Endometrial microvascular endothelial cells (primary cell): ENCODE measurements around the gene NDUFS4. TPM values are rescaled to one million over a fixed set of nuclear protein-coding genes. Genes with fewer than 3 reads are reported as not detected.
"Not testable (repeated sequence)": the region's sequence is repeated elsewhere in the genome, so short reads cannot be mapped to it uniquely, and the experiment has no call there.

ENCODE experiments used
- in situ Hi-C: cut with HindIII; loops from 2 replicates; pipeline ENCODE4 v1.10.0; 2017; ENCODE audit warnings: low sequenced_read_pairs, low pct_unique_long_range_greater_than_20kb; ENCODE audit errors: inconsistent ontology term
- total RNA-seq: library from RNA; depleted of rRNA; stranded (reverse); fragments of >200 nt; gene quantifications from one replicate; pipeline ENCODE4 v1.2.3, GENCODE V29; 2015; ENCODE audit errors: inconsistent ontology term

NDUFS4 gene
- total RNA-seq, 1 donor from 2014 or later, result 113 TPM

- in situ Hi-C loops, result no loop called here
Measured at GRCh38 chr5:53568871-53569270, 8.4 kb downstream of the NDUFS4 start.

GRCh38 chr5:53569453-53569852, 9.0 kb downstream of the NDUFS4 start:
- in situ Hi-C loops, result no loop called here

GRCh38 chr5:53571403-53571802, 11.0 kb downstream of the NDUFS4 start:
- in situ Hi-C loops, result no loop called here

DNA sequence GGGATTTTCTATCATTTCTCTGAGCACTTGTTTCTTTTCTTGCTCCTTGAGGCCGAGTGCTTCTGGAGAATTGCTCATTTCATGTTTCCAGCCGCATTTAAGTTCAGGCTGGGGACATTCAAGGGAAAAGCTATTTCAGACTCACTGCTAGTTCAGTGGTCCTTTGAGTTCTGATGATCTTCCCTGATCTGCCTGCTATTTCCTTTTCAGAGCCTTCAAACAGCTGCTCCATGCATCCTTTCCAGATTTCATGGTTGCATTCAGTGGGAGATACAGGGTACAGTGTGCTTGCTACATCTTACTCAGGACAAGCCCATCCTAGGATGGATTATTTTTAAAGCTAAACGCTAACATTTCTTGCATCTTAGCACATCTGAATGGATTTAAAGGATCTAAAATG, 14.7 kb downstream of the NDUFS4 start:
- in situ Hi-C loops, result no loop called here

- in situ Hi-C loops, result no loop called here
Measured at GRCh38 chr5:53575831-53576230, 15.4 kb downstream of the NDUFS4 start.

DNA sequence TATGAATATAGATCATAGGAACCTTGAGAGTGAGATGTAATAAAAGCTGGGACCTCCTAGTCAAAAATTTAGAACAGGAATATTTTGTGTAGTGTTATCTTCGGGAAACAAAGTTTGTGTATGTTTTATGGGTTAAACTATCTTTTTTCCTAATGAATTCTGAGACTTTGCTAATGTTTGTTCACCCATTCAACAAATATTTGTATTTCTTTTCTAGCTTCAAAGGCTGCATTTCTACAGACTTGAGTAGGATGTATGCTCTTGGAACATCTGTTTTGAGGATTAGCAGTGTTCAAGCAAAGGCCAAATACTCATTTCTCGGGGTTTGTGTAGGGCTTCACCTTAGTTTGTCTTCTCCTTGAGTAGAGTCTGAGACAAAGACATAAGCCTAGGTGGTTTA, 16.2 kb downstream of the NDUFS4 start:
- in situ Hi-C loops, result no loop called here

- in situ Hi-C loops, result no loop called here
Measured at GRCh38 chr5:53578854-53579253, 18.4 kb downstream of the NDUFS4 start.

DNA sequence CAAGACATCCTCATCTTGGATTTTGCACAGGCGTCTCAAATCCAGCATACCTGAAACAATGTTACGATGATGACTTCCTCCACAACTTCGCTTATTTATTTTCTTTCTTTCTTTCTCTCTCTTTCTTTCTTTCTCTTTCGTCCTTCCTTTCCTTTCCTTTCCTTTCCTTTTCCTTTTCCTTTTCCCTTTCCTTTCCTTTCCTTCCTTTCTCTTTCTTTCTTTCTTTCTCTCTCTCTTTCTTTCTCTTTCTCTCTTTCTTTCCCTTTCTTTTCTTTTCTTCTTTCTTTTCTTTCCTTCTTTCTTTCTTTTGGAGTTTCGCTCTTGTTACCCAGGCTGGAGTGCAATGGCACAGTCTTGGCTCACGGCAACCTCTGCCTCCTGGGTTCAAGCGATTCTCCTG, 20.1 kb downstream of the NDUFS4 start:
- in situ Hi-C loops, result no loop called here

- in situ Hi-C loops, result no loop called here
Measured at GRCh38 chr5:53582225-53582624, 21.8 kb downstream of the NDUFS4 start.

DNA sequence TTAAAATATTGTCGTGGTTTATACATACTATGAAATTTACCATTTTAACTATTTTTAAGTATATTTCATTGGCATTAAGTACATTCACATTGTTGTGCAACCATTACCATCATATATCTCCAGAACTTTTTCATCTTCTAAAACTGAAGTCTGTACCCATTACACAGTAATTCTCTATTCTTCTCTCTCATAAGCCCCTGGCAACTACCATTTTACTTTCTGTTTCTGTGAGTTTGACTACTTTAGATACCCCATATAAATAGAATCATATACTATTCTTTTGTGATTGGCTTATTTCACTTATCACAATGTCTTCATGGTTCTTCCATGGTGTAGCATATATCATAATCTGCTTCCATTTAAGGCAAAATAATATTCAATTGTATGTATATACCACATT, 30.3 kb downstream of the NDUFS4 start:
- in situ Hi-C loops, result no loop called here

- in situ Hi-C loops, result no loop called here
Measured at GRCh38 chr5:53594419-53594818, 34.0 kb downstream of the NDUFS4 start.

DNA sequence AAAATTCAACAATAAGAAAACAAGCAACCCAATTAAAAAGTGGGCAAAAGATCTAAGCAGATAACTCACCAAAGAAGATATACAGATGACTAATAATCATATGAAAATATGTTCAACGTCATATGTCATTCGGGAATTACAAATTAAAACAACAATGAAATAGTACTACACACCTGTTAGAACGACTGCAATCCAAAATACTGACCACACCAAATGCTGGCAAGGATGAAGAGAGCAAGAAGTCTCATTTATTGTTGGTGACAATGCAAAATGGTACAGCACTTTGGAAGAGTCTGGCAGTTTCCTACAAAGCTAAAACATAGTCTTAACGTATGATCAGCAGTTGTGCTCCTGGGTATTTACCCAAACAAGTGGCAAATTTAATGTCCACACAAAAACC, 37.5 kb downstream of the NDUFS4 start:
- in situ Hi-C loops, result no loop called here

- in situ Hi-C loops, result no loop called here
Measured at GRCh38 chr5:53601570-53601969, 41.1 kb downstream of the NDUFS4 start.

GRCh38 chr5:53603009-53603687, 42.7 kb downstream of the NDUFS4 start:
- in situ Hi-C loops, result no loop called here

DNA sequence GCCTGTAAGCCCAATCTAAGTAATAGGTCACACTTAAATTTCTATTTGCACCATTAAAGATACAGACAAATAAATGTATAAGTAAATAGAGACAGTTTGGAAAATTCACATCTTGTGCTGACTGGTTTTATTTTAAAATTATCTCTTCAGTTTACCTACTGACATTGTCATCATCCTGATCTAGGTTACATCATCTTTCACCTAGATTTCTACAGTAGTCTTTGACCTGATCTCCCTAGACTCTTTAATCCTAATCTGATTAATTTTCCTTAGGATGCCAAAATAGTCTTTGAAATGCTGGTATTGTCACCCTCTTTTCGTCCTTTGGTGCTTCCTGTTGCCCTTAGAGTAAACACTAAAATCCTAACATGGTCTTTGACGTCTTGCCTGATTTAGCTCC, 43.9 kb downstream of the NDUFS4 start:
- in situ Hi-C loops, result no loop called here

DNA sequence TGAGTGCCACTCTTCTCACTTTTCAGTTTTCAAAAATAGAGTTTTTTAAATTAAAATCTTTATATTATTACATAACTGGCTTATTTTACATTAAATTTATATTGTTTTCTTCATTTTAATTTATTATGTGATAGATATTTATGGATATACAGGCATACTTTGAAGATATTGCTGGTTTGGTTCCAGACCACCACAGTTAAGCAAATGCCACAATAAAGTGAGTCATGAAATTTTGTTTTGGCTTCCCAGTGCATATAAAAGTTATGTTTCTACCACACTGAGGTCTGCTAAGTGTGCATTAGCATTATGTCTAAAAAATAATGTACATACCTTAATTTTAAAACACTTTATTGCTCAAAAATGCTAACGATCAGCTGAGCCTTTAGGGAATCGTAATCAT, 47.4 kb downstream of the NDUFS4 start:
- in situ Hi-C loops, result no loop called here

GRCh38 chr5:53608897-53609296, 48.5 kb downstream of the NDUFS4 start:
- in situ Hi-C loops, result not testable (repeated sequence)

DNA sequence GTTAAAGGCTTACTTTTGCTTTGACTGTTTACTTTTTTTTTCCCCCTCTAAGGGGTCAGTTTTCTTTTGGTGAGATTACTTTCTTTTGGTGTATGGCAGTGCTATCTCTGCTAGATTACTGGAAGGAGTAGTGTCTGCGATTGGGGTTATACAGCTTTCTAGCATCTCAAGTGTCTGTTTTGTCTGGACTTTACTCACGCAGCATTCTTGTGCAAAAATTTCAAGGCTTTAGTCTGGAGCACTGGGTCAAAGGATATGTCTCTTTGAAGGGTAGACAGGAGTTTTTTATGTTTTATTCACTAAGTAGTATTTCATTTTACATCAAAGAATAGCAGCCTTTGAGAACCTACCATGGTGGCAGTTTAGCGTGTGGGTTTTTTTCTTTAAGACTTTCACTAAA, 52.6 kb downstream of the NDUFS4 start:
- in situ Hi-C loops, result no loop called here

GRCh38 chr5:53613536-53613935, 53.1 kb downstream of the NDUFS4 start:
- in situ Hi-C loops, result no loop called here

DNA sequence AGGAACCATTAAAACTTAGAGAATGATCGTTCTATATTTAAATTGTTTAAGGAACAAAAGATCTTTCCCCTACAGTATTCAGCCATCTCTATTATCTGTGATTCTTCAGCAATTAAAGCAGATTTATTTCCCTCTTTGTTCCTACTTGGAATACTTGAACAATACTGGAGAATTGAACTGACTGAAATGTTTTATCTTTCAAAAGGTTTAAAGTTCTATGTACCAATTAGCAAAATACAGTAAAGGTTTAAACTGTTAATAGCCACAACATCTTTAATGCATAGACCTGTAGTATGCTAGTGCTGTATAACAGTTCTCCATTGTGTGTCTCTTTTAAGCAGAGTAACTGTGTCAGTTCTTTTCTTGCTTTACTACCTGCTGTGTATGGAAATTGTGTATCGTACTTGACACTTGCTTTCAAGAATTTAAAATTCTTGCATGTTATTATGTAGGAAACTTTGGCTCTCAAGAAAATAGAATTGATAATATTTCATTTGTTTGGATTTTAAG, 54.0 kb downstream of the NDUFS4 start:
- in situ Hi-C loops, result no loop called here

GRCh38 chr5:53616939-53617549, 56.6 kb downstream of the NDUFS4 start:
- in situ Hi-C loops, result no loop called here
